ENCODE results near the gene PSME3IP1.
"Not testable (repeated sequence)": the region's sequence is repeated elsewhere in the genome, so short reads cannot be mapped to it uniquely, and the experiment has no call there.

The PSME3IP1 gene

GRCh38 chr16:57196753-57197152, 10.9 kb upstream of the PSME3IP1 start:
- no peak for DNase-seq (ENCODE audit: low read depth in 3 of 3)

GRCh38 chr16:57196286-57196685, 10.4 kb upstream of the PSME3IP1 start:
- no peak for DNase-seq (ENCODE audit: low read depth in 3 of 3)

- no peak for DNase-seq (ENCODE audit: low read depth in 3 of 3)
These were observed 8.7 kb upstream of the PSME3IP1 start for GRCh38 chr16:57194512-57194911.

- no peak for DNase-seq (ENCODE audit: low read depth in 3 of 3)
These were observed 7.1 kb upstream of the PSME3IP1 start for GRCh38 chr16:57192720-57193486.

- DNase-seq (ENCODE audit: low read depth in 3 of 3), result no peak
These were observed 6.3 kb upstream of the PSME3IP1 start for GRCh38 chr16:57192146-57192545.

GRCh38 chr16:57191056-57191571, 5.3 kb upstream of the PSME3IP1 start:
- DNase-seq (ENCODE audit: low read depth in 3 of 3), result no peak

- no peak for DNase-seq (ENCODE audit: low read depth in 3 of 3)
These were observed 4.3 kb upstream of the PSME3IP1 start for GRCh38 chr16:57190136-57190535.

GRCh38 chr16:57189527-57189926, 3.7 kb upstream of the PSME3IP1 start:
- not testable (repeated sequence) for DNase-seq (ENCODE audit: low read depth in 3 of 3)

- no peak for DNase-seq (ENCODE audit: low read depth in 3 of 3)
These were observed 2.8 kb upstream of the PSME3IP1 start for GRCh38 chr16:57188711-57189002.

- not testable (repeated sequence) for DNase-seq (ENCODE audit: low read depth in 3 of 3)
These were observed 2.3 kb upstream of the PSME3IP1 start for GRCh38 chr16:57187902-57188710.

GRCh38 chr16:57186872-57187854, 1.3 kb upstream of the PSME3IP1 start:
- DNase-seq (ENCODE audit: low read depth in 3 of 3), result no peak

- DNase-seq (ENCODE audit: low read depth in 3 of 3), result peak in 1 of 3 donors; percentile 22
These were observed 344 bp downstream of the PSME3IP1 start for GRCh38 chr16:57185446-57185944.

- no peak for DNase-seq (ENCODE audit: low read depth in 3 of 3)
These were observed 873 bp downstream of the PSME3IP1 start for GRCh38 chr16:57184887-57185445.

GRCh38 chr16:57184113-57184512, 1.7 kb downstream of the PSME3IP1 start:
- DNase-seq (ENCODE audit: low read depth in 3 of 3), result no peak

GRCh38 chr16:57179215-57179828, 6.5 kb downstream of the PSME3IP1 start:
- DNase-seq (ENCODE audit: low read depth in 3 of 3), result no peak

- DNase-seq (ENCODE audit: low read depth in 3 of 3), result no peak
These were observed 7.0 kb downstream of the PSME3IP1 start for GRCh38 chr16:57178793-57179212.

- DNase-seq (ENCODE audit: low read depth in 3 of 3), result no peak
These were observed 7.6 kb downstream of the PSME3IP1 start for GRCh38 chr16:57178196-57178595.

GRCh38 chr16:57175896-57176295, 9.9 kb downstream of the PSME3IP1 start:
- no peak for DNase-seq (ENCODE audit: low read depth in 3 of 3)

- DNase-seq (ENCODE audit: low read depth in 3 of 3), result no peak
These were observed 13.0 kb downstream of the PSME3IP1 start for GRCh38 chr16:57172721-57173290.

GRCh38 chr16:57169327-57169726, 16.5 kb downstream of the PSME3IP1 start:
- no peak for DNase-seq (ENCODE audit: low read depth in 3 of 3)
